KG1 (cell line): Measurements from ENCODE around the gene ENOX2.
A peak's percentile ranks its signal among the peaks of the same experiment; 100 is the strongest.
"Not testable (repeated sequence)": the region's sequence is repeated elsewhere in the genome, so short reads cannot be mapped to it uniquely, and the experiment has no call there.

Experiments used
- DNase-seq: peaks from one replicate; lab custom pipeline; 2025; lab: John Stamatoyannopoulos, UW

Gene ENOX2, protein sequence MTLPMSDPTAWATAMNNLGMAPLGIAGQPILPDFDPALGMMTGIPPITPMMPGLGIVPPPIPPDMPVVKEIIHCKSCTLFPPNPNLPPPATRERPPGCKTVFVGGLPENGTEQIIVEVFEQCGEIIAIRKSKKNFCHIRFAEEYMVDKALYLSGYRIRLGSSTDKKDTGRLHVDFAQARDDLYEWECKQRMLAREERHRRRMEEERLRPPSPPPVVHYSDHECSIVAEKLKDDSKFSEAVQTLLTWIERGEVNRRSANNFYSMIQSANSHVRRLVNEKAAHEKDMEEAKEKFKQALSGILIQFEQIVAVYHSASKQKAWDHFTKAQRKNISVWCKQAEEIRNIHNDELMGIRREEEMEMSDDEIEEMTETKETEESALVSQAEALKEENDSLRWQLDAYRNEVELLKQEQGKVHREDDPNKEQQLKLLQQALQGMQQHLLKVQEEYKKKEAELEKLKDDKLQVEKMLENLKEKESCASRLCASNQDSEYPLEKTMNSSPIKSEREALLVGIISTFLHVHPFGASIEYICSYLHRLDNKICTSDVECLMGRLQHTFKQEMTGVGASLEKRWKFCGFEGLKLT

DNA sequence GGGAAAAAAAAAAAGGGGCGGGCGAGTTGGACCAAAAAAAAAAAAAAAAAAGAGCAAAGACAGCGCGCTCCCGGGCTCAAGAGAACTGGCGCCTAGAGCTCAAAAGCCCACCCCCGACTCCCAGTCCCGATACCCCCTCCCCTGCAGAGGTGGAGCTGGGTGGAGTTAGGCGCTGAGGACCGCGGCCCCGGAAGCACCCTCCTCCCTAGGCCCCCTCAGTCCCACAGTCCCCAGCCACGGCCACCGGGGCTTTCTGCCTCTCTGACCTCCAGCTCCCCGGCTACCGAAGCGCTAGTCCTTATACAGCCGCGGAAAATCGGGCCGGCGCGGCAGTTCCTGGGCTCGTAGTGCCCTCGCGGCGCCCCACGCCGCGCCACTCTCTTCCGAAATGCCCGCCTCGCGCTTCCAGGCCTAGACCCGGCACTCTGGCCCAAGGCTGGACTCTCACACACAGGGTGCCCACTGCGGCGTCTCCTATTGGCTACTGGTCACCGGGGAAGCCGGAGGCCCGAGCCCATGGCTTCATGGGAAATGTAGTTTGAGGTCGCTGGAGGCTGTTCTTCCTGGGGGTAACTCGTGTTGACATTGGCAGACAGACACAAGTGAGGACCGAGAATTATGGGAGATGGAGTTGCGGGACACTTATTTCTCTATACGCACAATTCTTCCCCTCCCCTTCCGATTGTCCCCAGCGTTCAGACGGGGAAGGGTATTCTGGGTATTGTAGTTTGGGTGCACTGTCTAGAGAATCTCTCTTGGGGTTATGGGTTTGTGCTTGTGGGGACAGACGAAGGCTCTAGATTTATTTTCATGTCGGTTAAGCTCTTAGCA, at the start of gene ENOX2:
Gene ENOX2 (minus strand): TSS at position 427 of the 831 bp plus-strand sequence. CDS start 199,993 bp downstream, outside the sequence.
- DNase-seq: peak; percentile 49

DNA sequence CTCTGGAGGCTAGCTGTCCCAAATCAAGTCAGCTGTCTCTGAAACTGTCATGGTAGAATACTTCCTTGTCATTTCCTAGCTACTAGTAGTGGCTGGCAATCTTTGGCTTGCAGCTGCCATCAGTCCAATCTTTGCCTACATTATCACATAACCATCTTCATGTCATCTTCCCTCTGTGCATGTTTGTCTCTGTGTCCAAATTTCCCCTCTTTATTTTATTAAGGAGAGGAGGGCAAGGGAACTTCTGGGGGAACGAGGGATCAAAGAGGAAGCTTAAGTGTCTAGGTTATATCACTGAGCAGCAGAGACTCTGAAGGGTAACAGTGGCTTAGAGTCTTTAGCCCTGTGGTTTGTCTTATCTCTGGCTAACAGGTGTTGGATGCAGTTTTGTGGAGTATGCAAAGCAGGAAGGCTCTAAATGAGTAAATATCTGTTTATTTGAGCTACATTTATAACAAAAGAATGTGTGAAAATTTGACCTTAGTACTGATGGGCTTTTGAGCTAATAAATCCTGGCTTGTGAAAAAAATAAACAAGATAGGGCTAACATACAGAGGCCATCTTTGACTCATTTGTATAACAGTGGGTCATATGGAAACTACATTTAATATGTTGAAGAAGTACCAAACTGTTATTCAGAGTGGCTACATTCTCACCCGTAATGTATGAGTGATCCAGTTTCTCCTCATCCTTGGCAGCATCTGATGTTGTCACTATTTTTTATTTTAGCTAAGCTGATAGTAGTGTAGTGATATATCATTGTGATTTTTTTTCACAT, 49.4 kb upstream of the ENOX2 start:
- DNase-seq: no peak

DNA sequence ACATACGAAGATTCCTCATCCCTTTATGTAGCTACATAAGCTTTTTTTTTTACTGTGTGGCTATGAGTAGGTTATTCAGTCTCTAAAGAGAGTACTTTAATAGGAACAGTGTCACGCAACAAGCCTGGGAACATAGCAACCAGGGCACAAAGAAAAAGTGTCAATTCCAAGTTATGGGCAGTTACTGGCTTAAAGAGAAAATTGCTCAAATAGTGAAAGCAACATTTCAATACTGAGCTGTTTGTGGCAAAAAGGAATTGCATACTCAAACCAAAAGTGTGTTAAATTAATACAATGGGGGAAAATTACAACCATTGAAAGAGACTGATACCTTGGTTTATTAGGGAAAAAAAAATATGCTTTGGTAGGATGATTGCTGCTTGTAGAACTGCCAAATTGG, 41.2 kb upstream of the ENOX2 start:
- DNase-seq: no peak

DNA sequence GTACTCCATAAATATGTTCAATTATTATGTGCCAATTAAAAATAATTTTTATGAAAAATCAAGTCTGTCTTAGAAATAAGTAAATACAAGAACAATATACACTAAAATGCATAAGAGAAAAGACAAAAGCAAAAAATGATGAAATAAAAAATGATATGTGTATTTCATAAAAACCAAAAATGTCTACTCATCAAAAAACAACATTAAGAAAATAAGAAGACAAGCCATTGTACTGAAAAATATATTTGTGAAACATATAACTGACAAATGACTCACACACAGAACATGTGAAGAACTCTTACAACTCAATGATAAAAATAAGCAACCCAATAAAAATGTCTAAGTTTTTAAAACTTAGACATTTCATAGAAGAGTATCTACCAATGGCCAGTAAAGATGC, 34.1 kb upstream of the ENOX2 start:
- no peak for DNase-seq

DNA sequence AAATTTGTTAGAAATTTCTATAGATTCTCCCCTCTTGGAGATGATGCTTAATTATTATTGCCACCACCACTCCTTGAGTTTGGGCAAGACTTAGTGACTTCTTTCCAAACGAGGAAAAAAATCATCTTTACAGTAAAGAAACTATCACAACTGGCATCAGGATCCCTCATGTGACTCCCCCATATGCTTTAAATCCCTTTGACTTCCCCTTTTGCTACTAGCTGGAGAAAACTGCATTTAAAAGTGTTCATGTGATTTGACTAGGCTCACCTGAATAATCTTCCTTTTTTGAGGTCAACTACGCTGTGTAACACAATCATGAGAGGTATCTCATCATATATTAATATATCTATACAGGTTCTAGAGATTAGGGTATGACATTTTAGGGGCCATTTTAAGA, 30.3 kb upstream of the ENOX2 start:
- DNase-seq: no peak

DNA sequence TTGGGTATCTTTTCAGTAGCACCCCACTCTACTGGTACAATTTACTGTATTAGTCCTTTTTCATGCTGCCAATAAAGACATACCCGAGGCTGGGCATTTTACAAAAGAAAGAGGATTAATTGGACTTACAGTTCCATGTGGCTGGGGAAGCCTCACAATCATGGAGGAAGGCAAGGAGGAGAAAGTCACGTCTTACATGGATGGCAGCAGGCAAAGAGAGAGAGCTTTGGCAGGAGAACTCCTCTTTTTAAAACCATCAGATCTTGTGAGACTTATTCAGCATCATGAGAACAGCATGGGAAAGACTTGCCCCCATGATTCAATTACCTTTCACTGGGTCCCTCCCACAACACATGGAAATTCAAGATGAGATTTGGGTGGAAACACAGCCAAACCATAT, 17.4 kb upstream of the ENOX2 start:
- not testable (repeated sequence) for DNase-seq

DNA sequence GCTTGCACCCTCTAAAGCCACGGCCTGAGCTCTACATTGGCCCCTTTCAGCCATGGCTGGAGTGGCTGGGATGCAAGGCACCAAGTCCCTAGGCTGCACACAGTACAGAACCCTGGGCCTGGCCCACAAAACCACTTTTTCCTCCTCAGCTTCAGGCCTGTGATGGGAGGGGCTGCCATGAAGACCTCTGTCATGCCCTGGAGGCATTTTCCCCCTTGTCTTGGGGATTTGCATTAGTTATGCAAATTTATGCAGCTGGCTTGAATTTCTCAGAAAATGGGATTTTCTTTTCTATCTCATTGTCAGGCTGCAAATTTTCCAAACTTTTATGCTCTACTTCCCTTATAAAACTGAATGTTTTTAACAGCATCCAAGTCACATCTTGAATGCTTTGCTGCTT, 16.7 kb upstream of the ENOX2 start:
- not testable (repeated sequence) for DNase-seq

DNA sequence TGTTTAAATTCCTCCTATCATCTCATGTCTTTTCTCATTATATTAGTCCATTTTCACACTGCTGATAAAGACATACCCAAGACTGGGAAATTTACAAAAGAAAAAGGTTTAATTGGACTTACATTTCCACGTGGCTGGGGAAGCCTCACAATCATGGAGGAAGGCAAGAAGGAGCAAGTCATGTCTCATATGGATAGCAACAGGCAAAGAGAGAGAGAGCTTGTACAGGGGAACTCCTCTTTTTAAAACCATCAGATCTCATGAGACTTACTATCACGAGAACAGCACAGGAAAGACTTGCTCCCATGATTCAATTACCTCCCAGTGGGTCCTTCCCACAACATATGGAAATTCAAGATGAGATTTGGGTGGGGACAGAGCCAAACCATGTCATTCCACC, 15.5 kb upstream of the ENOX2 start:
- DNase-seq: not testable (repeated sequence)

DNA sequence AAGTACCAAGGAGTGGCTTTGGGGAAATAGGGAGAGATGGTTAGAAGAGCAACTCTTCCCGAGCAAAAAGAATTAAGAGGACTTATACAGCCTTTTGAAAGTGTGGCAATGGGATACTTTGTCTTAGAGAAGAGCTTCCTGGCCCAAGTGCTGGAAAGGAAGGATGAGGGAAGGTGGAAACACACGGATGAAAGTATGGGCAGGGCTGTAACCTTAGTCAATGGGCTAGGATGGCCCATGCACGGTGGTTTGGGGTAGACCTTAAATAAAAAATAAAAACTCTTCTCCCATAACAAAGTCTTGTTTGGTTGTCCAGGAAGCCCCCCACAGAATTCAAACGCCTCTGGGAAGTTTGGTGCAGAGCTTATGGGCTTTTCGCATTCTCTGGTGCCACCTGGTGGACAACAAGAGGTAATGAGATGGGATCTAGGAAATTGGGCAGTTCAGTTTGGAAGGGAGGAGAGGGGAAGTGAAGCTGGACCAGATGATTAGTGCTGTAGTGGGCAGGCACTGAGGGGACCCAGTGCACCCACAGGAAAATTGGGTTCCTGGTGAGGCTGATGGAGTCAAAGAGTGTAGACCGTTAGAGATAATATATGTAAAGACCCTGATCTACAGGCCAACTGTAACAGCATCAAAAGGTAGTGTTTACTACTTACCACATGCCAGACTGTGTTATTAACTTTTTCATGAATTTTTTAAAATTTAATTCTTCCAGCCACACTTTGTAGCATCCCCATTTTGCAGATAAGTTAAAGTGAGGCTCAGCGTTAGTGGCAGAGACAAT, 13.8 kb upstream of the ENOX2 start:
- no peak for DNase-seq

DNA sequence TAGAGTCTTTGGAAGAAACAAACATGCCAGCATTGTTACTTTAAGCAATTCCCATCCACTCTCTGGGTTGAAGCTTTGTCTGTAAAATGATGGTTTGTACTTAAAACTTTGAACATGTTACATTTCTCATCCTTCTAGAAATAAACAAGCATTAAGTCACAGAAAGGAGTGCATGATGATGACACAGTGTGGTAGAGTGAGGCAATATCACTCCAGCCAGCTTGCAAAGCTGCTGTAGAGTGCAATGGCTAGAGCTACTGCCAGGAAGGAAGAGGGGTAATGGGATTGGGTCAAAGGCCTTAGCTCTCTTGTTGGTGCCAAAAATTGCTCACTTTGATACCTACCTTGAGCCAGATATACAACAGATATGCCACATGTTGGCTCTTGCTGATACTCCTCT, 12.3 kb upstream of the ENOX2 start:
- no peak for DNase-seq

DNA sequence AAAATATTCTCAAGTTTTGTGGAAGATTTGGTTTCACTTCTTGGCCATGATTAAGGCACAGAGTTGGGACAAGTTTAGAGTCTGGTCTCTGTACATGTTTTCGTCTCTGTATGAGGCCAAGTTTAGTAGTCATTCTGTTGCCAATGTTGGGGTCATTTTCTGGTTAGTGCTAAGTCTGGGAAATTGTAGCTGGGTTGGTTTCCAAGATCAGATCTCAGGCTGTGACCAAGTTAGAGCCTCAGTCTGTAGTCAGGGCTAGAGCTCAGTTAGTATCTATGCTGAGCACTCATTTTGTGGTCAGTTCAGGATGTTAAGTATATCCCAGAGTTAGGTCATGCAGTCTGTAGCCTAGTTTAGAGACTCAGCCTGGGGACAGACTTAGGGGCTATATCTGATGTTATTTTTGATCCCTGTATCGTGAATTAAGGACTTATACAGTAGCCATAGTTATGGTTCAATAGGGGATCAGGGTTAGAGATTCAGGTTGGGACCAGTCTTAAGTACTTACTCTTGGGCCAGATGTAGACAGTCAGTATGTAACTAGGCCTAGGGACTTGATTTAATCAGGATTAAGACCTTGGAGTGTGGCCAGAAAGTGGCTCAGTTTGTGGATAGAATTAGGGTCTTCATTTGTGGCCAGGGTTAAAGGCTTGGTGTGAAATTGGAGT, 6.6 kb upstream of the ENOX2 start:
- DNase-seq: no peak

DNA sequence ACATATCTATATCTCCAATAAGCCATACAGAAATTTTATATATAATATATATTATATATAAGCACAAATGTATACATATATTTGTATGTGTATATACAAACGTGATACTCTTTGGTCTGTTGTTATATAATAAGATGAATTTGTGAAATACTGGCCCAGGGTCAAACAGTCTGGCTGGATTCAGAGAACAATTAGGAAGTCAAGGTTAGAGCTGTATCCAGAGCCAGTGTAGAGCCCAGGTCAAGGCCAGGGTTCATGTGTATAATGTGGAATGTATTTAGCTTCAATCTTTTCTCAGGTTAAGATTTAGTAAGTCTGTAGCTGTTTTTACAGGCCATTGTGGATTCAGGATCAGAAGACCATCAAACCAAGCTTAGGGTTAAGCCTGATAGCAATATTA, 3.8 kb upstream of the ENOX2 start:
- DNase-seq: no peak

DNA sequence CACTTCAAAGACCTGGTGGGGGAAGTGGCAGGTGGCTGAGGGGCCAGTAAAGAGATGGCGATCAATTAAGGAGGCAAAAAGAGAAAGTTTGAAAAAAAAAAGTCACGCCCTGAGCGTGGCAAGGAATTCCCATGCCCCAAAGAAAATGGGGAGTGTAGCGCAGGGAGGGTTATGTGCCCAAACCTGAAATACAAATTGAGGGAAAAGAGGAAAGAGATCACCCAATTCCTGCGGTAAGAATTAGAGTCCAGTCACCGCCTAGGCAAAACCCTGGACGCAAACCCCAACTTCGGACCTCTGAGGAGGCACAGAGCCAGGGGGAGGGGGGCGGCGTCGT, 595 bp downstream of the ENOX2 start:
- DNase-seq: no peak

DNA sequence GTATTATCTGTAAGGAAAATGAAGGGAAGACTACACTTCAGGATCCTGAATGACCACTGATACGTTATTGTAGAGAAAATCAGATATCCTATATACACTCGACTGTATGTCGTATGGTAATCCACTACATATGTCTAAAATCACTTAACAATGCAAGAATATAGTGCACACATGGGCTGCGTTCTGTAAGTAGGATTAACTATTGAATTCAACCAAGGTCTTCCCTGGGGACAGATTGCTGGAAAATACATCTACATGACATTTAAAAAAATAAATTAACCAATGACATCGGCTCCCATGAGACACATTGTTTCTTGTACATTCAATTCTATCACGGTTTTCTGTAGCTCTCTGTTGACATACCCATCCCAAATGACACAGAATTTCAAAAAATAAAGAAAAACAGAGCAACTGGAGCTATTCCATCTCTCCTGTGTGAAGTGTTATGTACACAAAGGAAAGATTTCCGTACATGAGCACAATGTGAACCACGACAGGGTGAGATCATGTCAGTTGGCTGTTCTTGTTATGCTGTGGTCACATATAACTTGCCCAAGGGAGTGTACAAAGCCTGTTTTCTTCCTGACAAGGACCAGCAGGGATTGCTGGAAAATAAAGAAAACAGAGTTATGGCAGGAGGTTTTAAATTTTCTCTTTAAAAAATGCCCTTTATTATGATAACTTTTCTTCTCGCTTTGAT, 6.1 kb downstream of the ENOX2 start:
- no peak for DNase-seq

DNA sequence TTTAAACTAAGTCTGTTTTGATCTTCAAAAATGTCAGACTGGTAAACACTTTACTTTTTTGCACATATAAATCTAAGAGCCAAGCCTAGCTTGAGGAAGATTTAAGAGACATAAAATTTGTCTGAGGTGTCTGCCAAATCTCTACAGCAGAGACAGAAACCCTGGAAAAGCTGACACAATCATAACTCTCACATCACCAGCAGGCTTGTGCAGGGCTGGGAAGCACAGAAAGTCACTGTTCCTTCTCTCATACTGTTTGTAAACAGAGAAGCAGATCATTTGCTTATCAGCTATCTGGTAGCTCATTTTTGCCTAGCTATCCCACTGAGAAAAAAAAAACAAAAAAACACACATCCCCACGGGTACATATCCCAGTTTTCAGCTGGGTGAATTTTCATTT, 7.0 kb downstream of the ENOX2 start:
- no peak for DNase-seq

DNA sequence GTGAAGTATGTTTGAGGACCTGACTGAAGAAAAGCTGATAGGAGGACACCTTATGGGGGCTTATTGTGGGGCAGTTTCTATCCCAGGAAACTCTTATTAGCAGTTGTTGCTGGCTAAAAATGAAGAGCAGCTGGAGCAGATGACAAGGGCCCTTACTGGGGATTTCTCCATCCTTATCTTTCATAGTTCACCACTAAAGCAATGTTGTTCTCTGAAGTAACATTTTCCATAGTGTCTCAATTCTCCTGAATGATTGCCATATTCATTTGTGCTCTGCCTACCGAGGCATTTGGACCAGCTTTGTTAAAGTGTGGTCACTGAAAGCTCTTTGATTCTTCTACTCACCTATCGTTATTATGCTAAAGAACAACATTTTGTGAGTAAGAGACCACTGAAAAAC, 7.7 kb downstream of the ENOX2 start:
- DNase-seq: no peak

DNA sequence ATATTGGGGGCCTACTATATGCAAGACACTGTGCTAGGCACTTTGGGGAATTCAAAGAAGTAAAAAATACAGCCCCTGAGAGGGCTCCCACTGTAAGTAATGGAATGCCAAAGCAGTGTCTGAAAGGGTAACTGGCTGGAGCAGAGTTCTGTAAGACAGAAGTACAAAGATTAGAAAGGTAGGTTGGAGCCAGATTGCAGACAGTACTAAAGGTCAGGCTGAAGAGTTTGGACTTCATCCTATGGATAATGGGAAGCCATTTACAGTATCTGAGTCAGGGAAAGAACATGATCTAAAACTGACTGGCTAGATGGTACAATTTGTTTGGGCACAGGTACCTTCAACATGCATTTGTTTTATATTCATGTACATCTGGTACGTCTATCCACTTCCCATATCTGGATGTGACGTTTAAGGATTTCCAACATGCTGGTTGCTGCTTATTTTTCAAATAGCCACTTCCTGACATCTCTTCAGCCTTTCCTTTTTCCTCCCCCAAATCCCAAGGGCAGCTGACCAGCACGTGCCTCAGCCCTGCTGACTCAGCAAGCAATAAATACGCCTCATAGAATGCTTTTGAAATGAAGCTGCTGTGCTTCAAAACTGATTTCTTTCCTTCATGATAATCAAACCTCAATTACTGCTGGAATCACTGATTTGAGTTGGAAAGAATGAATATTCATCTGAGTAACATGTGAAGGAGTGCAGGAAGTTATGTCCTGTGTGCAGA, 9.5 kb downstream of the ENOX2 start:
- no peak for DNase-seq

DNA sequence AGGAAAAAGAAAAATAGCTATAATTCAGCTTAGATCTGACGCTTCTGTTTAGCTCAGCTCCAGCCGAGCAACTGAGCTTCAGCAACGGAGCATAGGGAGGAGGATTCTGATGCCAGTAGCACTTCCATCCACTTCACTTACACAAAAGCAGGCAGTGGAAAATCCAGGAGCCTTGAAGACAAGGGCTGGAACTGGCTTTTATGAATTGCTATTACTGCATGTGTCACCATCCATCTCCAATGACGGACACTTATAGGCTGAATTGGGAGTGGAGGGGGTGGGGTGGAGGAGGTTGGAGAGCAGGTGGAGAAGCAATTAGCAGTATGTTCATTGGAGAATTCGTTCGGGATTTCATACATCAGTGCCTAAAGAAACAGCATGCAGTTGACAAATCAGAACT, 15.6 kb downstream of the ENOX2 start:
- no peak for DNase-seq

DNA sequence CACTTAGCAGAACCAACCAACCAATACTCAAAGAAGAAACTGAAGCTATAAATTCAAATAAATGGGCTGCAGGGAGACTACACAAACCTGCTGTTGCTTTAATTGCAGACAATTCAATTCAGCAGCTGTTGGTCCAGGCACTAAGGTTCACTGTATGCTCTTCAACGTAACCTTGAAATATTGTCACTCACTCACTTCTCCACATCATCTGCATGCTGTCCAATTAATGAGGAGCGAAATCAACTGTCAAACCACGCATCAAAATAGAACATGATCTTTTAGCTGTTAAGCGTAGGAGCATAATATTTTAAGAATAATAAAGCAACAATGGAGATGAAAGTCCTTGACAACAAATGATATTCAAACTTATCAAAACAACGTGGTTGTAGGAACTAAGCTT, 17.0 kb downstream of the ENOX2 start:
- DNase-seq: no peak

DNA sequence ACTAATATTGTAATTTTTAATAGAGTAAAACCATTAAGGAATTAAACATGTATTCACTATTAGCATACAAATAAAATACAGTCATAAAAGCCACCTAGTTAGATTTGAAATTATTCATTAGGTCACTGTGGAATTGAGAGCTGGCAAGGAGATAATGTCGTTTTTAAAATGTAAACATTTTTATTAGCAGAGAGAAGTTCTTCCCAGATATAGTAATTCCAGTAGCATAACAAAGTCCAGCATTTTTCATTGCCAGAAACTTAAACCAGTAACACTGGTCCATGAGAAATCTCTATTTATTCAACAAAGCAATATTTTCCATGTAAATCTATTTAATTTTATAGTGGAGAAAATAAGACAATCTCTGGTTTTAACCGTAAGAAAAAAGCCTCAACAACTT, 17.5 kb downstream of the ENOX2 start:
- no peak for DNase-seq
